Measurements from ENCODE around the gene IER5L.

IER5L gene

DNA sequence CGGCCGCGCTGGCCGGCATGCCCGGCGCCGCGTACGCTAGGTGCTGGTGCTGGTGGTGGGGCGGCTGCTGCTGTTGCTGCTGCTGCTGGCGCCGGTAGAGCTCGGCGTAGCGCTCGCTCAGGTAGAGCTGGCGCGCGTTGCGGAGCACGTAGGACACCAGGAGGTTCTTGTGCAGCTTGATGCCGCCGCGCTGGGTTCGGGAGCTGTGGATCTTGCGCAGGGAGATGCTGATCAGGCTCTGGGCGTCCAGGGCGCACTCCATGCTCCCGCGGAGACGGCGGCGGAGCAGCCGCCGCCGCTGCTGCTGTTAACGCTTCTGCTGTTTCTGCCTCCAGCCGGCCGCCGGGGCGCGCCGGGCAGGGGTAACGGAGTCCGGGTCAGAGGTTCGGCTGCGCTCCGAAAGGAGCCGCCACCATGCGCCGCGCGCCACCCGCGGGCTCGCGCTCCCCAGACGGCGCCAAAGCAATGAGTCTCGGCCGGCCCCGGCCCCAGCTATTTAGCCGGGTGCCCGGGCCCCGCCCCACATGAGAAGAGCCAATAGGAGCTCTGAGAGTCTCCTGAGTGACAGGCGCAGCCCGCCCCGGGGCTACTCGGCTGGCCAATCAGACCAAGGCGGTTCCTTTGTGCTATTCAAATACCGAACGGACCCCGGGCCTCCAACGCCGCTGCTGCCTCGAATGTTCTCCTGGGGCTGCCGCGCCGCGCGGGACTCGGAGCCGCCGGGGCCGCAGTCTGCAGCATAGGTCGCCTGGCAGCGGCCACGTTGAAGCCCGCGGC is at the start of gene IER5L:
Gene IER5L (minus strand): TSS at position 471 of the 777 bp plus-strand sequence. CDS start 209 bp downstream, at position 262.
- peak; percentile 95 to 96 for DNase-seq

DNA sequence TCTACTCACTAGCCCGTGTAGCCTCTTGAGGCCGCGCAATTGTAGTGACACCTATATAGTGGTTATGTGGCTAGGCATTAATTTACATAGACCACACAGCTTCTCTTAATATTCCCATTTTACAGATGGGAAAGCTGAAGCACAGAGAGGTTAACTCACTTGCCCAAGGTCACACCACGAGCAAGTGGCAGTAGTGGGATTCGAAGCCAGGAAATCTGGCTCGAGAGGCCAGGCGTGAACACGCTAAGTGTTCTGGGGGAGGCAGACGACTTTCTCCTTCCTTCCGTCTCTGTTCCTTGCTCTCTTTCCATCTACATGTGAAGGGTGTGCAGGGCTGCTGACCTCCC is 49.8 kb upstream of the IER5L start:
- DNase-seq: no peak

DNA sequence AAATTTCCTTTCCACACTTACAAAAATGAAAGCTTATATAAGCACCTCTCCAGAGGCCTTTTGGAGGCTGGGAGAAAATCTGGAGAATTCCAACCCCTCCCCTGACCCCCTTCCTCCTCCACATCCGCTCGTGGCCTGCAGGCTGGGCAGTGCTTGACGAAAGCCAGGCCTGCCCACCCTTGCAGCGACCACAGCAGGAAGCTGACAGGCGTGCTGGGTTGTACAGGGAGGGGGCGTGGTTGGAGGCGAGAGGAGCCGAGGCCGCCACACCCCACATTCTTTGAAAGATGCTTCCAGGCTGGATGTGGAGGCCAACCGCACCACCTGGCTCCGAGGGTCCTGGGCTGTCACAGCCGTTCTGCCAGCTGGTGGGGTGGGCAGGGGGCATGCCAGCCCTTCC is 47.8 kb upstream of the IER5L start:
- peak; percentile 33 to 58 for DNase-seq

DNA sequence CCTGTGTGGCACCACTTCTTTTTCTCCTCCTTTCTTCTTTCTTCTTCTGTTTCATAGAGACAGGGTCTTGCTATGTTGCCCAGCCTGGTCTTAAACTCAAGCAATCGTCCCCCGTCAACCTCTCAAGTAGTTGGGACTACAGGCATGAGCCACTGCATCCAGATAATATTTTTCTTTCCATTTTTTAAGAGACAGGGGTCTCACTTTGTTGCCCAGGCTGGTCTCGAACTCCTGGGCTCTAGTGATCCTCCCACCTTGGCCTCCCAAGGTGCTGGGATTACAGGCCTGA is 47.4 kb upstream of the IER5L start:
- no peak for DNase-seq

DNA sequence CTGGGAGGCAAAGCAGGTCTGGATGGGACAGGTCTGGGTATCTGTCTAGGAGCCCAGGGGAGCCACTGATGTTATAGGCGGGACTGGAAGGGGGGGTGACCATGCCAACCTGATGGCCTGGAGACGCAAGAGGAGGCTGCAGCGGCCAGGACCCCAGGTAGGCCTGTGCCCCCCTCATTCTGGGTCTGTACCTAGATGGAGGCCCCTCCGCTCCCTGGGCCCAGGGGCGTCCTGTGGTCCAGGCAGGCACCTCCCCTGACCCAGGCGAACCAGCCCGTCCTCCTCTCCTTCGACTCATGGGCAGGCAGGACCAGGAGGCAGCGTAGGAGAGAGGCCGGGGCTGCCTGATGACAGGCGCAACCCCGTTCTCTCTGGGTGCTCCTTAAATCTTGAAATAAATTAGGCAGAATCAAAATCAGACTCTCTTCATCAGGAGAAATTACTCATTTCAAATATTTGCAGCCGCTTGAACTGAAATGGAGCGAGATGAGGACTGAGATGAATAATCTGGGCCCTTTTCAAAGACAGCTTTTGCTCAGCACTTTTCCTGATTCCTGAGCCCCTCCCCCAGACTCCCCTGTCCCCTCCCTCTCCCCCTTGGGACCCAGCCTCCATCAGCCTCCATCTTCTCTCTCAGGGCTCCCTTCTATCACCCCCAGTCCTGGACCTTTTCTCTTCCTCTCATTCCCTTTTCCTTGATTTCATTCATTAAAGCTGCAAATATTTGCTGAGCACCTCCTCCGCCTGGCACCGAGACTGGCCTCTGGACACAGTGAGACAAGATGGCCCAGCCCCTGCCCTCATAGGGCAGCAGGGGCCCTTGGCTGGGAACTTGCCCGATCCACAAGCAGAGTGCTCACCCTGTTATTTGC is 46.8 kb upstream of the IER5L start:
- DNase-seq: no peak

DNA sequence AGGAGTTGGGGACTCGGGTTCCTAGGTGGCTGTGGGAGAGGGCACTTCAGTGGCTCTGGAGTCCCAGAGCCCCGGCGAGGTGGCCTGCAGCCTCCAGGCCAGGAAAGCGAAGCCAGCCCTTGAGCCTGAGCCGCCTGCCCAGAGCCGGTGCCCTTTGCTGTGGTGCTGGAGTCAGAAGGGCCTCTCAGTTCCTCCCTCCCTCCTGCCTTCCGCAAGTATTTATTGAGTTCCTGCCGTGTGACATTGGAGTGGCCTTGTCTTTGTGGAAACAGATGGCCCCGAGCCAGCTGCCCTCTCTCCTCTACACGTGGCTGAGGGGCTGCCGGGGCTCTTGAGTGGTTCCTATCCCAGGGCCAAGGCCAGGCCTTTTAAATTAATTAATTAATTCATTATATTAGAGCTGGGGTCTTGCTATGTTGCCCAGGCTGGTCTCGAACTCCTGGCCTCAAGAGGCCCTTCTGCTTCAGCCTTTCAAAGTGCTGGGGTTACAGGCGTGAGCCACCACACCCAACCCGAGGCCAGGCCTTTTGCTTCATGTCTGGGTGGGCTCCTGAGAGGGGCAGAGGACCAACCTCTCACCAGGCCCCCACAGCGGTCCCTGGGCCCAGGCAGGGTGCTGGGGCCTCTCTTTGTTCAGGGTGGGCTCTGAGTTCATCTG is 45.6 kb upstream of the IER5L start:
- no peak for DNase-seq

DNA sequence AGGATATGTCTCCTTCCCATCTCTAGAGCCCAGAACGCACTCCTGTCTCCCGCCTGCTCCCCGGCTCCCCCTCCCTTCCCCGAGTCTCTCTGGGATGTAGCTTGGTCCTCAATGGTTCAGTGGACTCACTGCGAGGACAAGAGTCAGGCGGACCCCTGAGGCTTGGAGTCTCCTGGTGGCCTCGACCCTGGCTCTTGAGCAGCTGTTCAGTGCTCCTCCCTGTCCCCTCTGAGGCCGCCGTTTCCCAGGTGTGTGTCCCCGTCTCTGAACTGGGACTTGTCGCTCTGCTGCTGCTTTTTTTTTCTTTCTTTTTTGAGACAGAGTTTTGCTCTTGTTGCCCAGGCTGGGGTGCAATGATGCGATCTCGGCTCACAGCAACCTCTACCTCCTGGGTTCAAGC is 44.8 kb upstream of the IER5L start:
- DNase-seq: no peak

DNA sequence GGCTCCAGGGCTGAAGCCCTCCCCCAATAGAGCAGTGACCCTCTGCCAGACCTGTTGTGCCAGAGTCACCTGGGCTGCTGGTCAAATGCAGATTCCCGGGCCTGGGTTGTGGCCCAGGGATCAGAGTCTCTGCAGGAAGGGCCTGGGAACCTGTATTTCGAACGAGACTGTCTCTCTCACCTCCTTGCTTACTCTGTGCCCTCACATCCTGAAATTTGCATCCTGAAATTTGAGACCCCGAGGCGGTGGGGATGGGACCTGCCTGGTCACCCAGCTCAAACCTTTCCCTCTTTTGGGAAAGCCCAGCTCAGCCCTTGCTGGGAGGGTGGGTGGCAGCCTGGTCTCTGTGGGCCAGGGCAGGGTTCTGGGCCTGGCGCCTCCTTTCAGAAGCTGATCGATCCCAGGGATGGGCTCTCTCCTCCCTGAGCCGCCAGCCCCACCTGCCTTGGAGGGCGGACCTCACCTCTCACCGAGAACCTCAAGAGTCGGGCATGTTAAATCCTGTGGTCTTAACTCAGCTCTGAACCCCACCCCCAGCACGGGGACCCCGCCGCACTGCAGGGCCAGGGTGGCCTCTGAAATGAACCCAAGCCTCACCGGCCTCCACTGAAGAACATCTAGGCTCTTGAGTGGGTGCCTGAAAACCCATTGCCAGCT is 44.0 kb upstream of the IER5L start:
- DNase-seq: no peak

DNA sequence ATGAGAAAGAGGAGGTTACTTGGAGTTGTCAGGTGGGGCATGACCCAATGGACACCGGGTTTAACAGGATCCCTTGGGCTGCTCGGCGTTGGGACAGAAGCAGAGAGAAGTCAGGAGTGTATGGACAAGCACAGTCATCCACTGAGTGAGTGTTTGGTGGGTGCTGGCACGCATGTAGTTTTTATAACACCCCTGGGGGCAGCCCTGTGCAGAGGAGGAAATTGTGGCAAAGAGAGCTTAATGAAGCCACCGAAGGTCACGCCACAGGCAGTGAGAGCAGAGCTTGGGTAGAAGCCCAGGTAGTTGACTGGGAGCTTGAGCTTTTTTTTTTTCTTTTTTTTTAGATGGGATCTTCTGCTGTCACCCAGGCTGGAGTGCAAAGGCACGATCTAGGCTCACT is 43.2 kb upstream of the IER5L start:
- peak; percentile 22 to 48 for DNase-seq

DNA sequence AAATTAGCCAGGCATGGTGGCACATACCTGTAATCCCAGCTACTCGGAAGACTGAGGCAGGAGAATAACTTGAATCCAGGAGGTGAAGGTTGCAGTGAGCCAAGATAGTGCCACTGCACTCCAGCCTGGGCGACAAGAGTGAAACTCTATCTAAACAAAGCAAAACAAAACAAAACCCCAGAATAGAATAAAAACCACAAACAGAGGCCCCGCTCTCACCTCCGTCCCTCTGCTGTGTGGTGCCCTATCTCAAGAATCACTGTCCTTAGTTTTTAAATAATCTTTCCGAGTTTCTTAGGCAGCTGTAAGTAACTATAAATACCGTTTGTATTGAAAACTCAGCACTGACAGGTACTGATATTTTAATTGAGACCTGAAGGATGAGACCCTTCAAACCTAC is 42.7 kb upstream of the IER5L start:
- DNase-seq: no peak

DNA sequence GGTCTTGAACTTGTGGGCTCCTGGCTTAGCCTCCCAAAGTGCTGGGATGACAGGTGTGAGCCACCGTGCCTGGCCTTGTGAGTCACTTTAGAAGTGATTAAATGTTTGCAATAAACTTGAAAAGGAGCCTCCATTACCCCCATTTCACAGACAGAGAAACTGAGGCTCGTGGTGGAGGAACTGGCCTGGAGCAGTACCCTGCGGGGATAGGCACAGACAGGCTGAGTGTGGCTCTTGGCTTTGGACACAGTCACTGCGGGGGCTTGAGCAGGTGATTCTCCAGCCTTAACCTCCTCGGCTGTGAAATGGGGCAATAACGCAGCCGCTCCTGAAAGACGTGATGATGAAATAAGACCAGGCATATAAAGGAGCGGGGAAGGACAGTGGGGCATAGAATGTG is 40.9 kb upstream of the IER5L start:
- no peak for DNase-seq

DNA sequence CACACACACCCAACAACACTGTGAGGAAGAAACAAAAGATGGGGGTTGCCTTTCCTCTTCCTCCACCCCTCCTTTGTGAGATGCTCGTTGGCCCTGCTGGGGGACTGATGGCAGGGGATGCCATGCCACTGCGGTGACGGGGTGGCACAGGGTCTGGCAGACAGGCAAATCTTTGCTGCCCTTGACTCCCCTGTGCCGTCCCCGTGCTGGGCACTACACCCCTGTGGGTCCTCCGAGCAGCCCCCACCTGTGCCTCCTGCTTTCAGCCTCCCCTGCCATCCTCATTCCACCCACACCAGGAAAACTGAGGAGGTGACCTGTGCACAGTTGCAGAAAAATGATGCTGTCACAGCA is 40.2 kb upstream of the IER5L start:
- DNase-seq: no peak

DNA sequence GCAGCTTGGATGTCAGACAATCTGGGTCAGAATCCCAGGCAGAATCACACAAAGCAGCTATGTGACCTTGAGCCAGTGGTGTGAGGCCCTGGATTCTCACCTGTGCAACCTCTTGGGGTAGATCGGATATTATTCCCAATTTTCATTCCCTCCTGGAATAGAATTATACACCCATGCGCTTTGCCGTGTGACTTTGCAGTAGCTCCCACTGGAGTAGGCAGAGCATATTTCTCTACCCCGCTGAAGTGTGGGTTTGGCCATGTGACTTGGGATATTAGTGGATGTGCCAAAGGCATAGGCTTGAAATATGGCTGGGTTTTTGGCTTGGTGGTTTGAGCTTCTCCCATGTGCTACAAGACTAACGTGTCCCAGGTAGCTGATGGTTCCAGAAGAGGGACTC is 35.5 kb upstream of the IER5L start:
- DNase-seq: no peak

DNA sequence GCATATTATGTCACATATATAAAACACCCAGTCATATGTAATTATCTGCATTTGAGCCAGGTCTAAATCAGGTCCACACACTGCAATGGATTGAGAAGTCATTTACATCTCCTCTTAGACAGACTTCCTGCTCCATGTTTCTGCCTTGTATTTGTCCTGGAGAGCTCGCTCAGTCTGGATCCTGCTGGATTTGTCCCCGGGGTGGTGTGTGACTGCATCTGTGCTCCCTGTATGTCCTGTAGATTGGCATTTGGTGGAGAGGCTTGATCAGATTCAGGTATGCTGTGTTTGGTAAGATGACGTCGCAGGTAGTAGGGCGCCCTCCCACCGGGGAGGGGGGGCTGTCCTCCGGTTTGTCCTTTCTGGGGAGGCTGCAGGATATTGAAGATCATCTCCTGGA is 33.6 kb upstream of the IER5L start:
- DNase-seq: no peak

DNA sequence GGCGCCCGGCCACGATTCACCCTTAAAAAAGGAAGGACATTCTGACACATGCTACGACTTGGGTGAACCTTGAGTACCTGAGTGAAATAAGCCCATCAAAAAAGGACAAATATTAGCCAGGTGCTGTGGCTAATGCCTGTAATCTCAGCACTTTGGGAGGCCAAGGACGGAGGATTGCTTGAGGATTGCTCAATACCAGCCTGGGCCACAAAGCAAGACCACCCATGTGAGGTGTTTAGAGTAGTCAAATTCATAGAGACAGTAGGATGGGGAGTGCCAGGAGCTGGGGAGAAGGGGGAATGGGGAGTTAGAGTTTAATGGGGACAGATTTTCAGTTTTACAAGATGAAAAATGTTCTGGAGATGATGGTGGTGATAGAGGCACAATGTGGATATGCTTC is 32.1 kb upstream of the IER5L start:
- DNase-seq: no peak

DNA sequence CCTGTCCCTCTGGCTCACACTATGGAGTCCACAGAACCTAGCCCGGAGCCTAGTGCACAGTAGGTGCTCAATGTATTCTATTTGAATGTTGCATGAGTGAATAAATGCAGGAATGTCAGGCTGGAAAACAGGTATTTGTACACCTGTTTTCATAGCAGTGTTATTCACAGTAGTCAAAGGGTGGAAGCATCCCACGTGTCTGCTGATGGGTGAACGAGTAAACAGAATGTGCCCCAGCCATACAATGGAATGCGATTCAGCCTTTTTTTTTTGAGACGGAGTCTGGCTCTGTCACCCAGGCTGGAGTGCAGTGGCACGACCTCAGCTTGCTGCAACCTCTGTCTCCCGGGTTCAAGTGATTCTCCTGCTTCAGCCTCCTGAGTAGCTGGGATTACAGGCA is 31.5 kb upstream of the IER5L start:
- DNase-seq: no peak

DNA sequence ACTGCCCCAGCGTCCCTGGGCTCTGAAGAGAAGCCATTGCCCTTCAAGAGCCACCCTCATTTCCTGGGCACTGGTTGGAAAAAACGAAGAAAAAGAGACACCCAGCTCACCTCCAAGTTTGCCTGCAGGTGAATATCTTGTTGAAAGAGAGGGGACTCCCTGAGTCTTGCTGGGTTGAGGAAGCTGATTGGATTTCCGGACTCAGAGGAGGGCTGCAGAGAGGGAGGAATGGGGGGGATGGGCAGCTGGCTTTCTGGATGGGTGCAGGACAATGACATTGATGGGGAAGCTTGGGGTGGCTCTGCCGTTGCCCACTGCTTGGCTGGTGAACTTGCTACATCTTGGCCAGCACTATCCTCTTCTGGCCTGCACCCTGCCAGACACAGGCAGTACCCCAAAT is 31.0 kb upstream of the IER5L start:
- no peak for DNase-seq

DNA sequence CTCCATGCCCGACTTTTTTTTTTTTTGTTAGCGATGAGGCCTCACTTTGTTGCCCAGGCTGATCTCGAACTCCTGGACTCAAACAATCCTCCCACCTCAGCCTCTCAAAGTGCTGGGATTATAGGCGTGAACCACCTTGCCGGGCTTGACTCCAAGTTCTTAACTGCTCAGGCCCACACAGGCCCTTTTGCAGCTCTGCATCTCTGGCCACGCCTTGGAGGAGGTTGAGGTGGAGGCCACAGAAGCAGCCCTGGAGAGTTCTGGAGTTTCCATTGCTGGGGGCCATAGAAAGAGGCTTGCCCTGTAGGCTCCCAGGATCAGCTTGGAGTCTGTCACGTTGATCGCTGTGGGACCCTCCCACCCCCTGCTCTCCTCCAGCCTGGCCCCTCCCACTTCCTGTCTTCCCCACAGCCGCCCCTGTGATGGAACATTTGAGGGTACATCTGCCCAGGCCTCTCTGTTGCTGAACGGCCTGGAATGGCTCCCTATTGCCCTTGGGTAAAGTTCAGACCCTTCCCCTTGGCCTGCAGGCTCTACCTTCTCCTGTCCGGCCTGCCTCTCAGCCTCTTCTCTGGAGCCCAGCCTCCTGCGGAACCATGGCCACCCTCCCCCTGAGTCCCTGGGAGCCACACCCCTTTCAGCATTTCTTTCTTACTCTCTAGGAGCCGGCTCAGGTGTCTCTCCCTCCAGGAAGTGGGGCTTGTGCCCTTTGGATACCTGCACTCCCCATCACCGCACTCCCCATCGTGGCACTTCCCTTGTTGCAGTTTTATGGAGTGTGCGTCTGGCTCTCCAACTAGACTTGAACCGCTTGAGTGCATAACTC is 30.4 kb upstream of the IER5L start:
- peak in 1 of 2 donors; percentile 31 for DNase-seq

DNA sequence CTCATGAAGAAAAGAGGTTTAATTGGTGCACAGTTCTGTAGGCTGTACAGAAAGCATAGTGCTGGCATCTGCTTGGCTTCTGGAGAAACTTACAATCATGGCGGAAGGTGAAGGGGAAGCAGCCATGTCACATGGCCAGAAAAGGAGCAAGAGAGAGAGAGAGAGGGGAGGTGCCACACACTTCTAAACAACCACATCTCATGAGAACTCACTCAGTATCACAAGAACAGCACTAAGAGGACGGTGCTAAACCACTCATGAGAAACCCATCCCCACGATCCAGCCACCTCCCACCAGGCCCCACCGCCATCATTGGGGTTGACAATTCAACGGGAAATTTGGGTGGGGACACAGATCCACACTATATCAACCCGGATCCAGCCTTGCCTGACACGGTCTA is 28.8 kb upstream of the IER5L start:
- DNase-seq: peak; percentile 11 to 33

DNA sequence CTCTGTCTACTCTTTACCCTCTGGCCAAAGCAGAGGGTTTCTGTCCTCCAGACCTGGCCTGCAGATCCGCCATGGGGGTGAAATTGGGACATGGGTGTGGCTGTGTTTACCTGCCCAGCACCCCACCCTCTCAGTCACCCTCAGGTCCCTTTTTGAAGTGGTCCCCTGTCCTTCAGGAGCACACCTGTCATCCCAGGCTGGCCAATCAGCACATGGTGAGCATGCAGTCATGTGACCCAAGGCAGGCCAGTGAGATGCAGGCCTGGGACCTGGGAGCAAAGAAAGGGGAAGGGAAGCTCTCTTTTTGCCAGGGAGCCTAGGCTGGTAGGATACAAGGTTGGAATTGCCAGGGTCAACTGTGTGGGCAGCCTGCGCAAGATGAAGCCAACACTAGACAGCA is 28.3 kb upstream of the IER5L start:
- no peak for DNase-seq

DNA sequence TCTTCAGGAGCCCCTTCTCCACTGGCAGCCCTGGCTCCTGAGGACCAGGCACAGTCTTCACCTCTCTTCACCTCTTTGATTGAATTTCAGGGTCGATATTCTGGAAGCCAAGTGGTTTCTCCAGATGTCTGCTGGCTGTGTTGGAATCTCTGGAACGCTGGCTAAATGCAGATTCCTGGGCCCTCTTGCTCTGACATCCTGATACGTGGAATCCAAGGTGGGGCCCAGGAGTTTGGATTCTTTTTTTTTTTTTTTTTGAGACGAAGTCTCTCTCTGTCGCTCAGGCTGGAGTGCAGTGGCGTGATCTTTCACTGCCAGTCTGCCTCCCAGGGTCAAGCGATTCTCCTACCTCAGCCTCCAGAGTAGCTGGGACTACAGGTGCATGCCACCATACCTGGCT is 26.8 kb upstream of the IER5L start:
- no peak for DNase-seq

DNA sequence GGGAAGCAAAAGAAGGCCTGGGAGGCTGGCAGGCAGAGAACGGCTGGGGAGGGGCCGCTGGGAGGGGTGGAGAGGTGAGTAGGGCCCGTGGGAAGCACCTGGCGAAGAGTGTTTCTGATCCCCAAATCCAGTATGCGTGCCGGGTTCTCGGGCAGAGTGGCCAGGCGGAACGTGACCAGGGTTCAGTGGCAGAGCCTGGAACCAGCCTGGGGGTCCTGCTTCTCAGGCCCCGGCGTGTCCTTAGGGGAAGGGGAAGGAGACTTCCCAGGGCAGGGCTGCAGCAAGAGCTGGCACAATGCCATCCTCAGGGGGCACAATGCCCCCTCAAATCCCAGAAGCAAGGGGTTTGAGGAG is 25.5 kb upstream of the IER5L start:
- no peak for DNase-seq
